ENCODE data around the gene DOCK3.
A peak's percentile ranks its signal among the peaks of the same experiment; 100 is the strongest.
"Not testable (repeated sequence)": the region's sequence is repeated elsewhere in the genome, so short reads cannot be mapped to it uniquely, and the experiment has no call there.

The DOCK3 gene

GRCh38 chr3:50971487-50971924 is 296.8 kb downstream of the DOCK3 start:
- DNase-seq (ENCODE audit: low read depth in 4 of 4, low spot score in 1 of 4) = peak in 3 of 4 experiments; percentile 12 to 27 (median 13)

GRCh38 chr3:50972029-50972428 is 297.3 kb downstream of the DOCK3 start:
- DNase-seq (ENCODE audit: low read depth in 4 of 4, low spot score in 1 of 4) = no peak

- DNase-seq (ENCODE audit: low read depth in 4 of 4, low spot score in 1 of 4) = not testable (repeated sequence)
Observed at GRCh38 chr3:50978586-50978985, 303.9 kb downstream of the DOCK3 start.

GRCh38 chr3:50978991-50979667 is 304.4 kb downstream of the DOCK3 start:
- no peak for DNase-seq (ENCODE audit: low read depth in 4 of 4, low spot score in 1 of 4)

- DNase-seq (ENCODE audit: low read depth in 4 of 4, low spot score in 1 of 4) = no peak
Observed at GRCh38 chr3:50982540-50983325, 308.0 kb downstream of the DOCK3 start.

GRCh38 chr3:50983887-50984286 is 309.2 kb downstream of the DOCK3 start:
- no peak for DNase-seq (ENCODE audit: low read depth in 4 of 4, low spot score in 1 of 4)

- DNase-seq (ENCODE audit: low read depth in 4 of 4, low spot score in 1 of 4) = no peak
Observed at GRCh38 chr3:50985893-50986292, 311.2 kb downstream of the DOCK3 start.

- DNase-seq (ENCODE audit: low read depth in 4 of 4, low spot score in 1 of 4) = no peak
Observed at GRCh38 chr3:50986726-50987125, 312.0 kb downstream of the DOCK3 start.

GRCh38 chr3:50994537-50994936 is 319.8 kb downstream of the DOCK3 start:
- DNase-seq (ENCODE audit: low read depth in 4 of 4, low spot score in 1 of 4) = no peak

GRCh38 chr3:50995085-50995824 is 320.5 kb downstream of the DOCK3 start:
- no peak for DNase-seq (ENCODE audit: low read depth in 4 of 4, low spot score in 1 of 4)

- DNase-seq (ENCODE audit: low read depth in 4 of 4, low spot score in 1 of 4) = no peak
Observed at GRCh38 chr3:51002495-51002894, 327.8 kb downstream of the DOCK3 start.

GRCh38 chr3:51004235-51004634 is 329.5 kb downstream of the DOCK3 start:
- no peak for DNase-seq (ENCODE audit: low read depth in 4 of 4, low spot score in 1 of 4)

GRCh38 chr3:51024121-51024520 is 349.4 kb downstream of the DOCK3 start:
- DNase-seq (ENCODE audit: low read depth in 4 of 4, low spot score in 1 of 4) = no peak

GRCh38 chr3:51024765-51025632 is 350.3 kb downstream of the DOCK3 start:
- peak; percentile 12 to 44 (median 36) for DNase-seq (ENCODE audit: low read depth in 4 of 4, low spot score in 1 of 4)

GRCh38 chr3:51031666-51032065 is 356.9 kb downstream of the DOCK3 start:
- DNase-seq (ENCODE audit: low read depth in 4 of 4, low spot score in 1 of 4) = no peak

GRCh38 chr3:51035630-51036029 is 360.9 kb downstream of the DOCK3 start:
- no peak for DNase-seq (ENCODE audit: low read depth in 4 of 4, low spot score in 1 of 4)

GRCh38 chr3:51044982-51045381 is 370.3 kb downstream of the DOCK3 start:
- no peak for DNase-seq (ENCODE audit: low read depth in 4 of 4, low spot score in 1 of 4)

GRCh38 chr3:51052562-51052961 is 377.8 kb downstream of the DOCK3 start:
- no peak for DNase-seq (ENCODE audit: low read depth in 4 of 4, low spot score in 1 of 4)

GRCh38 chr3:51057121-51057520 is 382.4 kb downstream of the DOCK3 start:
- DNase-seq (ENCODE audit: low read depth in 4 of 4, low spot score in 1 of 4) = no peak

GRCh38 chr3:51063053-51063452 is 388.3 kb downstream of the DOCK3 start:
- no peak for DNase-seq (ENCODE audit: low read depth in 4 of 4, low spot score in 1 of 4)

- DNase-seq (ENCODE audit: low read depth in 4 of 4, low spot score in 1 of 4) = no peak
Observed at GRCh38 chr3:51075221-51075775, 400.6 kb downstream of the DOCK3 start.
